Uterus (tissue), 2 donors: Measurements from ENCODE around the gene PRAMEF5.
"Not testable (repeated sequence)": the region's sequence is repeated elsewhere in the genome, so short reads cannot be mapped to it uniquely, and the experiment has no call there.

Experiments
- POLR2A ChIP-seq, 2 donors: fragments of 450-650 bp; IDR thresholded peaks; one replicate each; pipeline ENCODE4 v1.6.1; 2016; ENCODE audit warnings: antibody characterized with exemption in 2 of 2, mild to moderate bottlenecking in 1 of 2, moderate library complexity in 1 of 2
- TF ChIP-seq, protein P1 (sequence below), 4 experiments: fragments of 200-600 bp in 2 of 4; fragments of 450-650 bp in 2 of 4; sonication (generic) in 2 of 4; IDR thresholded peaks; one replicate each; pipeline ENCODE4 v1.5.1; 2016 to 2019; ENCODE audit warnings: antibody characterized with exemption in 4 of 4, mild to moderate bottlenecking in 2 of 4, moderate library complexity in 1 of 4

DNA sequence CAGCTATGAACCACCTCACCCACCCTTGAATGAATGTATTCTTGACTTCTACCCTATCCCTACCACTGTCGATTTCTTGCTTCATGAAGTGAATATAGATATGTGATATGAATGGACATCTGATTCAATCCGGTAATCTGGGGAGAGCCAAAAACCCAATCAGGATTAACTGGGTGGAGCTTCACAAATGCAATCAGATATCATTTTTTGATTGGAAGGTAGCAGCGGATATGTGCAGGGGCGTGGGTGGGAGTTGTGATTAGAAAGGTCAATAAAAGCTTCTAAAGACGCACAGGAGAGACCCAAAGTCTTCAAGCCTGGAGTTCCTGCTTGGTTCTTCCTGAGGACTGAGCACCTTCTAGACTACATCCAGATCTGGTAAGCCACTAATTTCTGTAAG lies at the start of gene PRAMEF5:
- TF ChIP-seq, protein P1, sequence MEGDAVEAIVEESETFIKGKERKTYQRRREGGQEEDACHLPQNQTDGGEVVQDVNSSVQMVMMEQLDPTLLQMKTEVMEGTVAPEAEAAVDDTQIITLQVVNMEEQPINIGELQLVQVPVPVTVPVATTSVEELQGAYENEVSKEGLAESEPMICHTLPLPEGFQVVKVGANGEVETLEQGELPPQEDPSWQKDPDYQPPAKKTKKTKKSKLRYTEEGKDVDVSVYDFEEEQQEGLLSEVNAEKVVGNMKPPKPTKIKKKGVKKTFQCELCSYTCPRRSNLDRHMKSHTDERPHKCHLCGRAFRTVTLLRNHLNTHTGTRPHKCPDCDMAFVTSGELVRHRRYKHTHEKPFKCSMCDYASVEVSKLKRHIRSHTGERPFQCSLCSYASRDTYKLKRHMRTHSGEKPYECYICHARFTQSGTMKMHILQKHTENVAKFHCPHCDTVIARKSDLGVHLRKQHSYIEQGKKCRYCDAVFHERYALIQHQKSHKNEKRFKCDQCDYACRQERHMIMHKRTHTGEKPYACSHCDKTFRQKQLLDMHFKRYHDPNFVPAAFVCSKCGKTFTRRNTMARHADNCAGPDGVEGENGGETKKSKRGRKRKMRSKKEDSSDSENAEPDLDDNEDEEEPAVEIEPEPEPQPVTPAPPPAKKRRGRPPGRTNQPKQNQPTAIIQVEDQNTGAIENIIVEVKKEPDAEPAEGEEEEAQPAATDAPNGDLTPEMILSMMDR (IDR thresholded peaks at IDR 0.05), result not testable (repeated sequence)
- not testable (repeated sequence) for TF ChIP-seq POLR2A (IDR thresholded peaks at IDR 0.05)
